Stimulated activated CD4-positive, alpha-beta T cell treated with anti-CD3 and anti-CD28 coated beads, Interleukin-4, amount 100 ng/mL, for 4 hours (primary cell): ENCODE data around the gene NAALADL2.
"Not testable (repeated sequence)": the region's sequence is repeated elsewhere in the genome, so short reads cannot be mapped to it uniquely, and the experiment has no call there.

Experiments
- DNase-seq, 2 experiments: peaks; one replicate each; pipeline ENCODE4 v3.0.0-alpha.2; 2020

Gene NAALADL2

GRCh38 chr3:175526191-175526590 is 667.1 kb downstream of the NAALADL2 start:
- no peak for DNase-seq

DNA sequence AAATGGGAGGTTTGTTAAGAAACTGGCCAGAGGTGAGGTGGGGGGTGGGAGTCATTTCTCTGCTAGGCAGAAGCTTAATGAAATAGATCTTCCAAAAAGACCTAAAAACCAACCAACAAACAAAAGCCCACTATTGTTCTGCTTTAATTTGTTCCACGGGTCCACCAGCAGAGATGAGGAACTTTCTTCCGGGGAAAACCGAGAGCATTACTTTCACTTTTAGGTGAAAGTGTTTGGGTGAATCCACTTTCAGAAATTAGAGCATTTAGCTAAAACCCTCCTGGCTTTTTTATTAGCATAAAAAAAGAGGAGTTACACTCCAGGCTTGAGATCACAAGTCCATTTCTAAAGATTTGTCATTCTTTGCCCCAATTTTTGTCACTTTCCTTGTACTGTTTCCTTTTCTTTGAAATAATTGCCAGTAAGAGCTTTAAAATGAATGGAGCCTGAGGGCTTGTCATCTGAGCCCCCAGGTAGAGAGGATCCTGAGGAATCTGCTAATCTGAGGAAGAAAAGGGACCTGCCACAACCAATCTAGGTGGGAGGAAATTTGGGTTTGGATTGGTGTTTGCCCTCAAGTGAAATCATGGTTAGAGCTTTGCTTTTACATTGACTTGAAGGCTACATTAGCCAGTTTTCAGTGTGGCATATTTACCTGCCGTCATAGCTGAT is 667.6 kb downstream of the NAALADL2 start:
- no peak for DNase-seq

DNA sequence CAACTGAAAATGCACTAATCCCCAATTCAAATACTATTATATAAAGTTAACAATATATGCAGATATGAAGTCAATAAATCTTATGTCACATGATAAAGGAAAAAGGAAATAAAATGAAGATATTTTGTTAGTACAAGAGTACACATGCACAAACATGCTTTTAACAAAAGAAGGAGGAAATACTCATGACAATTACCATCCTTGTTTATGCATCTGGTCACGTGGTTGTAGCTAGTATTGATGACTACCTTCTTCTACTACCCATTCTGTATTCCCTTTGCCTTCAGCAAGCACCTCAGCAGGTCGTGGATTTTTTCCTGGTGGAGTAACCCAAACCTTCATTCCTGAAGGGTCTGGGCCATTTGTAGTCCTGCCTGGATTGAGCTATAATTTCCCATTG is 669.6 kb downstream of the NAALADL2 start:
- not testable (repeated sequence) for DNase-seq

DNA sequence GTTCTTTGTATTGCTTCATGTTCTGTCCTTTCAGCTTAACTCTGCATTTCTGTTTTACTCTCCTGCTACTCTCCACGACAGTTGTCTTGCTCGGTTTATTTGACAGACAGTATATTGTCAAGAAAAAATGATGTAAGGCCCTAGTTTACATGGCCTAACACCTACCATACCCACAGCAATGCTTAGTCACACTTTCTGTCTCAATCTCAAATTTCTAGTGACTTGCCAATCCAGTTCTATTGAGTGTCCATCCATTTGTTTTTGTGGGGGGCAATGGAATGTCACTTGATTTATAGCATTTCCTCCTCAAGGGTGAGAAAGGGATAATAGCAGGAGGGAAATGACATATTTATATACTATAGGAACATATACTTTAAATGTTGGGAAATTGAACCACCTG is 676.2 kb downstream of the NAALADL2 start:
- no peak for DNase-seq

DNA sequence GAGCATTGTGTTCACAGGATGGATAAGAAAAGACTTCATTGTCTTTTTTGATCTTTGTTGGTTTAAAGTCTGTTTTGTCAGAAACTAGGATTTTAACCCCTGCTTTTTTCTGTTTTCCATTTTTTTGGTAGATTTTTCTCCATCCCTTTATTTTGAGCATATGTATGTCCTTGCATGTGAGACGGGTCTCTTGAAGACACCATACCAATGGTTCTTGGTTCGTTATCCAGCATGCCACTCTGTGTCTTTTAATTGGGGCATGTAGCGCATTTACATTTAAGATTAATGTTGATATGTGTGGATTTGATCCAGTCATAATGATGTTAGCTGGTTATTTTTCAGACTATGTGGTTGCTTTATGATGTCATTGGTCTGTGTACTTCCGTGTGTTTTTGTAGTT is 687.0 kb downstream of the NAALADL2 start:
- DNase-seq, result no peak

DNA sequence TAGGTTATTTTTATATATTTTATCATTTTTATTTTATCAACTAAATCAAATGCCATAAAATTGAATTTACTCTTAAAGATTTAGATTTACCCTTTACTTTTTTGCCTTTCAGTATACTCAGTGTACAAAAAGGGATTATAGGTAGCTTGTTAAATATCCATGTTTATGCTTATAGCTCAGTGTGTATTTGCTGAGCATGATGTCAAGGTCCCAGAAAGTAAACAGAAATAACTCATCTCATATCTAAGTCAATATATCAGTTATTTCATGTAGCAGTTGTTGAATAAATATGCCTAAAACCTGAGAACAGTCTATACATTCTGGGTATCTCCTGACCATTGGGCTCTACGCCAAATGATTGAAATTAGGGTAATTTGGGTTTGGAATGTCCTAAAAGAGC is 693.8 kb downstream of the NAALADL2 start:
- no peak for DNase-seq

- no peak for DNase-seq
These were observed 695.7 kb downstream of the NAALADL2 start for GRCh38 chr3:175554801-175555200.

- no peak for DNase-seq
These were observed 699.1 kb downstream of the NAALADL2 start for GRCh38 chr3:175558261-175558660.

GRCh38 chr3:175564363-175564762 is 705.2 kb downstream of the NAALADL2 start:
- no peak for DNase-seq

DNA sequence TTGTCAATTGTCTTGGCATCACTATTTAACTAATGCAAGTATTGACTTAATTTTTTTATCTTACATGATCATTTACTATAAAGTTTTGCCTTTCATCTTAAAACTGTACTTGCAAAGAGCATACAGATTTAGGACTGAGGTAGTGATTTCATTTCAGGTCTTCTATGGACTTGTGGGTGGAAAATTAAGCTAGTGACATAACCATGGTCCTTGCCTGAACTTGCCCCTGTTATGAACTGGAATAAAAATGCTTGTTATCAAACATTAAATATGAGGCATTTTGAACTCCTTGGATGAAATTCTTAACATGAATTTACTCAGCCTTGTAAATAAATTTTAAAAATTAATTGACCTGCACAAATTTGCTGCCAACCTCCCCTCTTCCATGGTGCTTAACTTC is 712.0 kb downstream of the NAALADL2 start:
- DNase-seq, result no peak

GRCh38 chr3:175573226-175573625 is 714.1 kb downstream of the NAALADL2 start:
- no peak for DNase-seq

GRCh38 chr3:175580318-175580717 is 721.2 kb downstream of the NAALADL2 start:
- DNase-seq, result no peak

DNA sequence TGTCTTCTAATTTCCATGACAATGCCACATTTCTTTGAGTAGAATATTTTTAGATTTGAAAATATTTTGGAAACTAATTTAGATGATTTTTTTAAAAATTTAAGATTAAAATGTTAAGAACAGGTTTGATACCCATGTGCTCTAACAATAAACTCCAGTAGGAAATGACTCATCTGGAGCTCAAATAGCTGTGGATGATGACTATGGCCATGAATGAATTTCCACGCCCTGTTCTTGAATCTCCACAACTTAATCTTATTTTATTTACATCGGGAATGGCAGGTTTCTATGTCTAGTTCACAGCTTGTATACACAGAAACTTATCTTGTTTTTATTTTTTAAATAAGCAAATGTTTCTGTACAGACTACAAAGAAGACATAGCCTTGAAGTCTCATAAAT is 726.8 kb downstream of the NAALADL2 start:
- DNase-seq, result no peak

- no peak for DNase-seq
These were observed 731.6 kb downstream of the NAALADL2 start for GRCh38 chr3:175590745-175591144.

- no peak for DNase-seq
These were observed 732.2 kb downstream of the NAALADL2 start for GRCh38 chr3:175591375-175591774.

GRCh38 chr3:175593331-175593730 is 734.2 kb downstream of the NAALADL2 start:
- no peak for DNase-seq

DNA sequence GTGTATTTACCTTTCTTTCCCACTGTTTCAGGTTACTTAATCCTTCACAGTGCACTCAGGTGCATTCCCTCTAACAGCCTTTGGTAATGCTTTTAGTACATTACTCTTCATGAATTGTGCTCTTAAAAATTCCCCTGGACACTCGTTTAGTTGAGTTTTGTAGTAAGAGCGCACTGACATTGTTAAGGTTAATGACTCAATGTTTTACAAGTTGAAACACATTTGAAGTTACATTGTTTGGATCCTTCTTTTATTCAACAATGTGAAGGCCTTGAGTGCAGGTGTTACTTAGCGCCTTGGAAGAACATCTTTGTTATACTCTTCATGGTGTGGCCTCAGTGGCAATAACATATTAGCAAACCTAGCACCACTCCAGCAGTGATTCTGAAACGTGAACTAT is 739.6 kb downstream of the NAALADL2 start:
- no peak for DNase-seq

- no peak for DNase-seq
These were observed 742.4 kb downstream of the NAALADL2 start for GRCh38 chr3:175601521-175601920.

- DNase-seq, result no peak
These were observed 746.7 kb downstream of the NAALADL2 start for GRCh38 chr3:175605851-175606250.

DNA sequence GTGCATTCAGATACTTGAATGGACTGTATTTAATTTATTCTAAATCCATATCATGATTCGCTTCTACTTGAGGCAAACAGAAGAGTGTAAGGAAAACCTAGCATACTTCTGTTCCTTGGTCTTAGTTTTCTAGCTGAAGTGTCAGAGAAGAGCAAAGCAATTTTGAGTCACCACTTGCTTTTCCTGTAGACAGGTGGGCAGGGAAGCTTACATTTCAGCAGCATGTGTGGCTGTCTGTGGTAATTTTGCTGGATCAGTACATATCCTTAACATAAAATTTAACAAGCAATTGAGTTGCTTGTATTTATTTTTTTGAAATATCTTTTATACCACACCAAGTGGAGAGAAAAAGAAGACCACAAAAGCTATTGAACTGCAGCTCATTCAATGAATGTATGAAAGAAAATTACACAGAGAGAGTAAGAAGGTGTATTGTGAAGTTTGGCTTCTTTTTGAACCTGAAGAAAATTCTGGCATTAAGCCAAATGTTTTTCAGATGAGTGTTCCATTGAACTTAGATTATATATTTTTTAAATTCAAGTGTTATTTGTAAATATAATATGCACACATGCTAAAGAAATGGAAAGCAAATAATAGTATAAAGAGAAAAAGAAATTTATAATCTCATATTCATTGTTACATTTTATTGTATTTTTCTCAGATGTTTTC is 747.6 kb downstream of the NAALADL2 start:
- DNase-seq, result no peak

DNA sequence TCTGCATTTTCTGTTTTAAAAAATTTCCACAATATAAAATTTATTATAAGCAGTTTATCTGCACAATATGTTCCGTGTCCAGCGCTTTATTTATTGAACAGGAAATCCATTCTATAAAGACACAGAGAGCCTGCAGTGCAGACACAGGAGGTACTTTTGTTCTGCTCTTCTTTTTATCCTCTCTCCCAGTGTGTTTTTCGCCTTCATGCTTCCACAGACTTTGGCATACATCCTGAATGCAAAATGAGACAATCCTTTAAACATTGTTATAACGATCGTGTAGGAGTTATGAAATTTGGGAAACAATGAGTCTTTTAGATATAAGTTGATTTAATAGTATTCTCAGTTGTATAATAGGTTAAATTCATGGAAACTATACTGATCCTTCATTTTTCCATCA is 749.2 kb downstream of the NAALADL2 start:
- no peak for DNase-seq

- DNase-seq, result no peak
These were observed 749.8 kb downstream of the NAALADL2 start for GRCh38 chr3:175608911-175609310.

DNA sequence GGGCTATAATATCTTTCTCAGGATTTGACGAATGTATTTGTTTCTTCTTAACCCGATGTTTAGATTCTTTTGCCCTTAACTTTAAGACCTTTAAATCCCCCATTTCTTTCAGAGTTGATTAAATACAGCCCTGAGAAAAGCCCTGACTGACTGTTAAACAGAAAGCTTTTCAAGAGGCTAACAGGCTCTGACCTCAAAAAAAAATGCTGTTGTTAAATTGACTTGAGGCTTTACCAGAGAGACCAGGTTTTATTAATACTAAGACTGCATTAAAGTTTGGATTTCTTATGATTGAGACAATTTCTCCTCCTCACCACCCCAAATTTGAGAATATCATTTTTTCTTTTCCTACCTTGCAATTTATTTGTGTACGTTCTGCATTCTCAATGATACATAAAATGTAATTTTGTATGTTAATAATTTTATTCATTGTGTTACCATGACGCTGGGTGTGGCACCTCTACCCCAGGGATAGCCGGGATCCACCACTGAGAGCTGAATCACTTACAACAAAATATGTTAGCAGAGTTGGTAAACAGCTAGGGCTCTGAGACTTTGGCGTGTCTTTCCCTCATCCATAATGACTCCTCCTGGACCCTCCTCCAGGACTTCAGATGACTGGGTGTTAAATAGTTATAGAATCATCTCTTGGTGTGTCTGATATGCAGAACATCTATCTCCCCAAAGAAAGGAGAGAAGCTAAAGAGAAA is 753.5 kb downstream of the NAALADL2 start:
- no peak for DNase-seq

DNA sequence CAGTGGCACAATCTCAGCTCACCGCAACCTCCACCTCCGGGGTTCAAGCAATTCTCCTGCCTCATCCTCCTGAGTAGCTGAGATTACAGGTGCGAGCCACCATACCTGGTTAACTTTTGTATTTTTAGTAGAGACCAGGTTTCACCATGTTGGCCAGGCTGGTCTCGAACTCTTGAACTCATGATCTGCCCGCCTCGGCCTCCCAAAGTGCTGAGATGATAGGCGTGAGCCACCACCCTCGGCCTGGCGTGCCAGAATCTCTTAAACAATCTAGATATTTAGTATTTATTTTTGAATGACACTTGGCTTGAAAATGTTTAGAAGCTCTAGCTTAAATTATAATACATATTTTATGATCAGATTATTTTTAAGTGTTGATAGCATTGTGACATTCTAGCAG is 755.0 kb downstream of the NAALADL2 start:
- DNase-seq, result not testable (repeated sequence)
